Fibroblast of skin of scalp (primary cell): Measurements from ENCODE around the gene PPARD.

Experiments used
- DNase-seq: peaks from one replicate; pipeline ENCODE4 v3.0.0-alpha.2; 2013

PPARD gene

DNA sequence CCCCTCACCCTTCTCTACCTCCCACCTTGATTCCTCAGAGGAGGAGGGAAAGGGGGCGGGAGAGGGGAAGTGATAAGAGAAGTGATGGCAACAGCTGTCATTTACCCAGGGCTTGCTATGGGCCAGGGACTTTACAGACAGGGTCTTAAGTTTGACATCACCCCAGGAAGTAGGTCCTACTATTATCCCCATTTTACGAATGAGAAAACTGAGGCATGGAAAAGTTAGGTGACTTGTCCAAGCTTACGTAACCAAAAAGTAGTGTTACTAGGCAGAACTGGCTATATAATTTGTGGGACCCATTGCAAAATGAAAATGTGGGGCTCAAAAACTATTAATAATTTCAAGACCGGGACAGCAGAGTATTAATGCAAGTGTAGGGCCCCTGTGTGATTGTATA, 99.3 kb downstream of the PPARD start:
- no peak for DNase-seq

DNA sequence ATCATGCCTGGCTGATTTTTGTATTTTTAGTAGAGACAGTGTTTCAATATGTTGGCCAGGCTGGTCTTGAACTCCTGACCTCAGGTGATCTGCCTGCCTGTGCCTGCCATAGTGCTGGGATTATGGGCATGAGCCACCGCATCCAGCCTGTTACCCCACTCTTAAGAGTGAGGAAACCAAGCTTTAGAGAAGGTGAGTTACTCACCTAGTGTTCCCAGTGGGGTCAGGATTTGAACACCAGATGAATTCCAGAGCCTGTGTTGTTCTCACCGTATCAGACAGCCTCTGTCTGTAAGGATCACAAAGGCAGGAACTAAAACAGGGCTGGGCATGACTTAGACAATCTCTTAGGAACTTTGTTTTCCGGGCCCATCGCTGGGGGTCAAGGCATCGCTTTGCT, 100.3 kb downstream of the PPARD start:
- no peak for DNase-seq

GRCh38 chr6:35443341-35444030, 101.1 kb downstream of the PPARD start:
- no peak for DNase-seq

- peak; percentile 23 for DNase-seq
These were observed 103.3 kb downstream of the PPARD start for GRCh38 chr6:35445691-35446090.

DNA sequence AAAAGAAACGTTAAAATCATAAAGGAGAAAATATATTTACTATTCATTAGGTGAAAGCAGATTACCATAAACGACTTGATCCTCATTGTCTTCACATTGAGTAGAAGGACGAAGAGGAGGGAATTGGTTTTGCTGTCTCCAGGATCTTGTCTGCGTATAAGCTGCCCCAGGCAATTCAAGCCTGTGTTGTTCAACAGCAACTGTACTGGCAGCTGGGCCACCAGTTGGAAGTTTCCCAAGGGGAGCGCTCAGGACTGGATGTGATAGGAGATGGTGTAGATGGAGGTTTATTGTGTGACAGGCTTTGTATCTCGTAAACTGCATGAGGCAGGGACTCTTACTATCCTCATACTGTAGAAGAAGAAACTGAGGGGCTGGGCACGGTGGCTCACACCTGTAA, 105.8 kb downstream of the PPARD start:
- DNase-seq: no peak

GRCh38 chr6:35449287-35449881, 107.0 kb downstream of the PPARD start:
- DNase-seq: peak; percentile 69

DNA sequence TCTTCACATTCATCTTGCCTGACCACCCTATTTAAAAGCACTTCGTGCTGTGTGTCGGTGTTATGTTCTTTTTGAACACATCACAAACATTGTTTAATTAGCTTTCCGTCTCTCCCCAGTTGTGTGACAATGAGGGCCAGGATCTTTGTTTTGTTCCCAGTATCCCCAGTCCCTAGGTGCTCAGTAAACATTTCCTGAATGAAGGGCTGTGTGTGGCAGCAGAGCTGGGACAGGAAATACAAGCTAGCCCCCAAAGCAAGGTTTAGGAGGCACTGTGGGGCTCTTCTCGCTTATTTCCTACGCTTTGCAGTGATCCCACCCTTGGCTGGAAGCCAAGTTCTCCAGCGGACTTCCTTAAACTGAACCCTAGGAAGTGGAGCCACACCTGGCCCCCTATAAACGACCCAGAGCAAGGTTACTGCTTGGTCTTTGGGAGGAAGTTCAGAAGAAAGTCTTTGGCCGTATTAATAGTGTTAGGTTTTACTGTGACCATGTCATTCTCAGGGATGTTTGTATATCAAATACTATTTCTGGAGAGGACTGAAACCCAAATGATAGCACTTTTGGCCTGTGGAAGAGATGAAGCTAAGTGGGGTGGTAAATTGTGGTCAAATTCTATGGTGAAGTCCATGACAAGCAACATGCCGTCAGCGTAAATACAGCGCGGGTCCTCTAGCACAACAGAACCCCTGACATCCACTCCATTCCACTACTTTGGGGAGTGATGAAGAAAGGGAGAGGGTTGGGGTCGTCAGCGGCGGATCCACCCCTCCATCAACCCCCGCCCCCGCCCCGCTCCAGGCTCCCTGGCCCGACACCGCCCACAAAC, 109.2 kb downstream of the PPARD start:
- DNase-seq: no peak

GRCh38 chr6:35452183-35453090, 110.1 kb downstream of the PPARD start, which contains the start of gene FANCE:
Gene FANCE (plus strand): TSS chr6:35452338. CDS start chr6:35452546, 208 bp downstream.
- DNase-seq: peak; percentile 91

DNA sequence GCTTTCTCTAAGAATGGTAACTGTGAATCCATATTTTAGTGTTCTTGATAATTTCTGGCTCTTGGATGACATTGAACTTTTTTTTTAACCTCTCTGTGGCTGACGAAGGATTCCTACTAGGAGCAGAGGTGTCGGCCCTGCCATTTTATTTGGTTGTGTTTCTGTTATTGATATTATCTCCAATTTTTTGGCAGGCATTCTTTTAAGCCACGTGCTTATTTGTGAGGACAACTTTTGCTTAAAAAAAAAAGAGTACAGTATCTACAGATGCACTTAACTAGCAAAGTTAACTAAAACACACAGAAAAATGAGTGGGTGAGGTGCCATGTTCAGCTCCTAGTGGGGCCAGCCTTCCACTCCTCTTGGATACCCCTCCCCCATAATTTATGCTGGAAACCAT, 110.9 kb downstream of the PPARD start:
- no peak for DNase-seq

- peak; percentile 42 for DNase-seq
These were observed 112.2 kb downstream of the PPARD start for GRCh38 chr6:35454391-35455110.

DNA sequence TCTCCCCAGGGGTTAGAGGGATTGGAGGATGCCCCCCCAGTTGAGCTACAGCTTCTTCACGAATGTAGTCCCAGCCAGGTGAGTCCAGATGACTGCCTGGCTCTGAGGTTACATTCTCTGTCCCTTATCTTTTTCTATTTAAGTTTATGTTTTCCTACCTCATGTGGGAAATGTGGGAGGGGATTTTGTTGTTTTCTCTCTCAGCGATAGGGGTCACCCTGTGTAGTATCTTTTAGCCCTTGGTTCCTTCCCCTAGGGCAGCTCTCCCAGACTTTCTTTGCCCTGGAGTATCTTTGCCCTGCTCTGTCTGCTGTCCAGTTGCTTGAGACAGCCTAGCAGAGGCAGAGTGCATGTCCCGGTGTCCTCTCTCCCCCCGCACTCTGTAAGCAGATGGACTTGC, 115.5 kb downstream of the PPARD start:
- DNase-seq: no peak

GRCh38 chr6:35461270-35461669, 118.9 kb downstream of the PPARD start:
- DNase-seq: no peak

GRCh38 chr6:35463292-35463691, 120.9 kb downstream of the PPARD start:
- no peak for DNase-seq

DNA sequence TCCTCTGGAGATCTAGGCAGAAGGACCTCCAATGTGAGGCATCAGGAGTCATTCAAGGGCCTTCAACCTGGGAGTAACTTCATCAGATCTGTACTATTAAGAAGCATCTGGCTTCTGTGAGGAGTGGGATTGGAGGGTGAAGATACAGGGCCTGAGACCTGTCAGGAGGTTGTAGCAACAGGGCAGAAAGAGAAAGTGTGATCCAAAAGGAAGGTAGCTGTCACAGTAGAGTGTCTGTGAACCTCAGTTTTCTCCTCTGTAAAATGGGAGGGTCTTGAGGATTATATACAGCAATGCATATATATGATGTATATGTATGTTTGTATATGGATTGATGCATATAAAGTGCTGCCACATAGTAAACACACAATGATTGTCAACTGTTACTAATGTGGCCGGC, 123.3 kb downstream of the PPARD start:
- no peak for DNase-seq

DNA sequence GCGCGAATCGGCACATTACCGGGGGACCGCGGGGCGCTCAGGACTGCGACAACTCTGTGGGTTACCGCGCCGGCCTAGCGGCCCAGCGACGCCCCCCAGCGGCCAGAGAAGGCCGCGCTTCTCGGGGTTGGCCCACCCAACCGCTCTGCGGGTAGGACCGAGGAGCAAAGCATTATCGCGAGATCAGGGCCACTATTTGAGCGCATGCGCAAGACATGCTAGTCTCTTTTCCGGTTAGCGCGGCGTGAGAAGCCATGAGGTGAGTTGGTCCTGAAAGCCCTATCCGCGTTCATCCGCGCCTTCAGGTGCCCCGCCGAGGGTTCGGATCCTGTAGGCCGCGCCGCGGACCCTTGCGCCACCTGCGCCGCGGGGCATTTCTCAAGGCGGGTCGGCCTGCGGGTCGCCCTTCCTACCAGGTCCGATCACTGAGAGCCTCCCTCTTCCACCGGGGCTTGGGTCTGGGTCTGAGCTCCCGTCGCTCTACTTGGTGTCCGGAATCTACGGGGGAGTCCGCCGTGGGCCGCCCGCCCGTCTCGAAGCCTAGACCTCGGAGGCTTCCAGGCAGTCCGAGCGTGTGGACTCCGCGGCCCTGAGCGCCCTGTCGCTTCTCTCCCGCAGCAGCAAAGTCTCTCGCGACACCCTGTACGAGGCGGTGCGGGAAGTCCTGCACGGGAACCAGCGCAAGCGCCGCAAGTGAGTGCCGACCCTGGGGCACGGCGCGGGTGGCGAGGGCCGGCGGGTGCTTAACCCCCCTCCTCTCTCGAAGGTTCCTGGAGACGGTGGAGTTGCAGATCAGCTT, 126.0 kb downstream of the PPARD start, which contains the start of gene RPL10A:
RPL10A (plus strand) TSS at position 221 of the 799 bp plus-strand sequence; CDS start at position 255, 34 bp downstream.
- DNase-seq: peak; percentile 97

DNA sequence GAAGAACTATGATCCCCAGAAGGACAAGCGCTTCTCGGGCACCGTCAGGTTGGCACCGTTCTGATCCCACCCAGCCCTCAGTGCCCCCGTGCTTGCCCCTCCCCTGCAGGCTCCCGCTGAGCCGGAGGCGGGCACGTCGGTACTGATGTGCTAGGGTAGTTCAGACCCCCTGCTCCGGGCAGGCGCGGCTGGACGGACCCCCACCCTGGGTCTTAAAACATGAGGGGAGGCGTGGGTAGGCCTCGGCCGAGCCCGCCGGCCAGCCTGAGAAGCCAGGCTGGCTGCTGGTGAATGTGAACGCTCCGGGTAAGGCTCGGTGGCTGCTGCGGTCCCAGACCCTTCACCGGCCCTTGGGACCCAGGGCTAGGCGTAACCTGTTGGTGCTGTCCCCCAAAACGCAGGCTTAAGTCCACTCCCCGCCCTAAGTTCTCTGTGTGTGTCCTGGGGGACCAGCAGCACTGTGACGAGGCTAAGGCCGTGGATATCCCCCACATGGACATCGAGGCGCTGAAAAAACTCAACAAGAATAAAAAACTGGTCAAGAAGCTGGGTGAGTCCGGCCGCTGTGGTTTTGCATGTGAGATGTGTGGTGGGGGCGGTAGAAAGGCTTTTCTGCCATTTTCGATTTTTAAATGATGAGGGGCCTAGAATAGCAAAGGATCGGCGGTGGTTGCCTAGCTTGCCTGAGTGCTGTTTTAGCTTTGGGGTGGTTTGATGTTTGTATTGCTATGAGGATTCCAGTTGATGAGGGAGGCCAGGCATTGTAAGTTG, 126.8 kb downstream of the PPARD start:
- DNase-seq: no peak

DNA sequence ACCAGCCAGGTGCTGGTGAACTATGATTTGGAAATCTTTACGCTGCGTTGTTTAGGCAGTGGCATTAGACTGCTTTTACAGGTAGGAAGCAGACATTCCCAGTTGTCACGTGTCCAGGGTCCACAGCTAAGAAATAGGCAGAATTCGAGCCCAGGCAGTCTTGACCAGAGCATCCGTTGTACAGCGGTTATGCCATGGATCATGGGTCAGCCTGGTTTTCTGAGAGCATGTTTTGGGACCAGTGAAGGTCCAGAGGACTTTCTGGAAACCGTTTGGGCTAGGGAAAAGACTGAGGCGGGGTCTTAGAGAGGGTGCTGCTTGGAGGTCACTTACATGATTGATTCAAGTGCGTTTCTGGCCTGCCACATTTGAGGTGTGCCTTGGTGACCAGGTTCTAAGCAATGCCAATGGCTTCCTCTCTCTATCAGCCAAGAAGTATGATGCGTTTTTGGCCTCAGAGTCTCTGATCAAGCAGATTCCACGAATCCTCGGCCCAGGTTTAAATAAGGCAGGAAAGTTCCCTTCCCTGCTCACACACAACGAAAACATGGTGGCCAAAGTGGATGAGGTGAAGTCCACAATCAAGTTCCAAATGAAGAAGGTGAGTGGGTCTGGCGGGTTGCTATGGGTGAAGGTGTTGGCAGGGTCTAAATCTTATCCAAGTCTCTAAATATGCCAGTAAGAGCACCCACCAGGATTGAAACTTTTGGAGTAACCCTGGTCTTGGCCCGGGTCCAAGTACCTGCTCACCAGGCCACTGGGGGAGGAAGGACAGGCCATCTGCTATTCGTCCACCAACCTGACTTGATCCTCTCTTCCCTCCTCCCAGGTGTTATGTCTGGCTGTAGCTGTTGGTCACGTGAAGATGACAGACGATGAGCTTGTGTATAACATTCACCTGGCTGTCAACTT, 127.6 kb downstream of the PPARD start:
- no peak for DNase-seq

GRCh38 chr6:35470663-35471120, 128.3 kb downstream of the PPARD start:
- no peak for DNase-seq
